ENCODE measurements around the gene MED10.

GRCh38 chr5:6418679-6419276 lies 40.4 kb upstream of the MED10 start:
- TF ChIP-seq, protein P1, sequence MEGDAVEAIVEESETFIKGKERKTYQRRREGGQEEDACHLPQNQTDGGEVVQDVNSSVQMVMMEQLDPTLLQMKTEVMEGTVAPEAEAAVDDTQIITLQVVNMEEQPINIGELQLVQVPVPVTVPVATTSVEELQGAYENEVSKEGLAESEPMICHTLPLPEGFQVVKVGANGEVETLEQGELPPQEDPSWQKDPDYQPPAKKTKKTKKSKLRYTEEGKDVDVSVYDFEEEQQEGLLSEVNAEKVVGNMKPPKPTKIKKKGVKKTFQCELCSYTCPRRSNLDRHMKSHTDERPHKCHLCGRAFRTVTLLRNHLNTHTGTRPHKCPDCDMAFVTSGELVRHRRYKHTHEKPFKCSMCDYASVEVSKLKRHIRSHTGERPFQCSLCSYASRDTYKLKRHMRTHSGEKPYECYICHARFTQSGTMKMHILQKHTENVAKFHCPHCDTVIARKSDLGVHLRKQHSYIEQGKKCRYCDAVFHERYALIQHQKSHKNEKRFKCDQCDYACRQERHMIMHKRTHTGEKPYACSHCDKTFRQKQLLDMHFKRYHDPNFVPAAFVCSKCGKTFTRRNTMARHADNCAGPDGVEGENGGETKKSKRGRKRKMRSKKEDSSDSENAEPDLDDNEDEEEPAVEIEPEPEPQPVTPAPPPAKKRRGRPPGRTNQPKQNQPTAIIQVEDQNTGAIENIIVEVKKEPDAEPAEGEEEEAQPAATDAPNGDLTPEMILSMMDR (IDR thresholded peaks at IDR 0.05): no peak
- TF ChIP-seq POLR2AphosphoS5 (IDR thresholded peaks at IDR 0.05; ENCODE audit: low read depth, low read length): no peak
